ENCODE measurements around the gene DNAH8.

The DNAH8 gene

DNA sequence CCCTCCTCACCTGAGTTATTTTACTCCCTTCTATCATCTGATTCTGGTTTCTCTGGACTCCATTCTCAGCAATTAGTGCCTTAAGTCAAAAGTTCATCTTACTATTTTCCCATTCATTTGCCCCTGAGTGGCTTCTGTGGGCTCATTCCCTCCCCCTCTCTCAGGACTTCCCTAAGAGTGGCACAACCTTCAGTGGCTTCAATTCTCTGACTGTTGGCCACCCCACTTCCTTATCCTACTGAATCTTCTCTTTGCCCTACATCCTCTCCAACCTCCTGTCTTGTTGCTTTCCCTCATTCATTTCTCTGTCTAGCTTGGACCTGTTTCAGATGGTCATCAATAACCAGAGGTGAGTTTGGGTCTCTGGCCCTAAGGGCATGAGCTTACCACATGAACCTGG is 272.4 kb downstream of the DNAH8 start:
- DNase-seq (ENCODE audit: insufficient read length) (no peak), FAIRE-seq (no peak)
- no peak for TF ChIP-seq POLR2AphosphoS5 (IDR thresholded peaks at IDR 0.05; ENCODE audit: low read depth, low read length)
- TF ChIP-seq POLR2A (IDR thresholded peaks at IDR 0.05; ENCODE audit: low read depth, low read length) = no peak
- no peak for TF ChIP-seq TAF1 (IDR thresholded peaks at IDR 0.05; ENCODE audit: borderline replicate concordance, low read depth, low read length)

DNA sequence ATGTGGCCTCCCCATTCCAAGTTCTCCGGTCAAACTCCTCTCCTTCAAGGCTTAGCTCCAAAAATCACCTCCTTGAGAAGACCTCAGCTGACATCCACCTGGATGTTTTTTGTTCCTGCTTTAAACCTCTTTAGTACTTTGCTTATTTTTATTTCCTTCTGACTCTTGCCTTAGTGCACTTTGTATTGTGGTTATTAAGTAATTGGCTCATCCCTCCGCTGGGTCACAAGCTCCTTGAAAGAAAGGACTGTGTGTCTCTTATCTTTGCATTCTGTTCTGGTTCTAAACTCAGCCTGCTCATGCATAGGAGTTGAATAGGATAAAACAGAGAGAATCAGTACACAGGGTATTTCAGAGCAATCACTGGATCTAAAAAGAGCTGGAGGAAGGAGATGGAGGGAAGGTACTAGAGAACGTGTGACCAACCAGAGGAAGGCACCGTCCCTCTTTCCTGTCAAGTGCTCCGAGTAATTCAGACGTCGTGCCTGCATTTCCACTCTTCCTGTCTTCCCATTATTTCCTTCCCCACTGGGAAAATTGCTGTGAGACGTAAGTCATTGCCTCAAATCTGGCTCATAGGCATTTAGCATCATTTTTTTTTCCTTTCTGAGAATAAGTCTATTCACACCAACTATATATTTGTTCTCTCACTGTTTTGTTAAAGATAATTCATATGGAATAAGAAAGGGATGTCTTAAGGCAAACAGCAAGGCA is 273.8 kb downstream of the DNAH8 start:
- DNase-seq (ENCODE audit: insufficient read length) (no peak), FAIRE-seq (no peak)
- TF ChIP-seq TAF1 (IDR thresholded peaks at IDR 0.05; ENCODE audit: borderline replicate concordance, low read depth, low read length) = no peak
- TF ChIP-seq POLR2A (IDR thresholded peaks at IDR 0.05; ENCODE audit: low read depth, low read length) = no peak
- TF ChIP-seq POLR2AphosphoS5 (IDR thresholded peaks at IDR 0.05; ENCODE audit: low read depth, low read length) = no peak

DNA sequence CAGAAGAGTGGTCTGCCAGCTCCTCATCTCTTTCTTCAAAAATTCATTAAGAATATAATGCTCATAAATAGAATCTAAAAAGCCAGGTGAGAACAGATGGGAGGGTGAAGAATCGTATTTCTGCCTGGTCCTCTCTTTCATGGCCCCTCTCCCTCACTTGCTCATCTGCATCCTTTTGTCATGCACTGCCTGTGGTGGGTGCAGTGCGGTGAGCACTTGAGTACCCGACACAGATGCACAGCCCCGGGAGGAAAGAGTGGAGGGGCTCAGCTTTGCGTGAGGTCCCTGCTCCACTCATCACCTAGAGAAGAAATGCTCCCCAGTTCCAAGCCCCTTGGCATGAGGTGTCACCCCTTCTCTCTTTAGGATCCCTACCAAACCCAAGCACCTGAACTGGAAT is 275.4 kb downstream of the DNAH8 start:
- no peak for FAIRE-seq
- TF ChIP-seq POLR2AphosphoS5 (IDR thresholded peaks at IDR 0.05; ENCODE audit: low read depth, low read length) (no peak), TAF1 (IDR thresholded peaks at IDR 0.05; ENCODE audit: borderline replicate concordance, low read depth, low read length) (no peak), POLR2A (IDR thresholded peaks at IDR 0.05; ENCODE audit: low read depth, low read length) (no peak)
- DNase-seq (ENCODE audit: insufficient read length) = no peak

- FAIRE-seq (no peak), DNase-seq (ENCODE audit: insufficient read length) (no peak)
- TF ChIP-seq TAF1 (IDR thresholded peaks at IDR 0.05; ENCODE audit: borderline replicate concordance, low read depth, low read length) = no peak
- no peak for TF ChIP-seq POLR2AphosphoS5 (IDR thresholded peaks at IDR 0.05; ENCODE audit: low read depth, low read length)
- no peak for TF ChIP-seq POLR2A (IDR thresholded peaks at IDR 0.05; ENCODE audit: low read depth, low read length)
Measured at GRCh38 chr6:38996676-38997075, 281.6 kb downstream of the DNAH8 start.

GRCh38 chr6:38997128-38997761 is 282.1 kb downstream of the DNAH8 start:
- no peak for TF ChIP-seq POLR2A (IDR thresholded peaks at IDR 0.05; ENCODE audit: low read depth, low read length)
- TF ChIP-seq POLR2AphosphoS5 (IDR thresholded peaks at IDR 0.05; ENCODE audit: low read depth, low read length) = no peak
- TF ChIP-seq TAF1 (IDR thresholded peaks at IDR 0.05; ENCODE audit: borderline replicate concordance, low read depth, low read length) = no peak
- FAIRE-seq (no peak), DNase-seq (ENCODE audit: insufficient read length) (no peak)

GRCh38 chr6:39003072-39003471 is 288.0 kb downstream of the DNAH8 start:
- DNase-seq (ENCODE audit: insufficient read length) (no peak), FAIRE-seq (no peak)
- TF ChIP-seq TAF1 (IDR thresholded peaks at IDR 0.05; ENCODE audit: borderline replicate concordance, low read depth, low read length) (no peak), POLR2A (IDR thresholded peaks at IDR 0.05; ENCODE audit: low read depth, low read length) (no peak), POLR2AphosphoS5 (IDR thresholded peaks at IDR 0.05; ENCODE audit: low read depth, low read length) (no peak)

DNA sequence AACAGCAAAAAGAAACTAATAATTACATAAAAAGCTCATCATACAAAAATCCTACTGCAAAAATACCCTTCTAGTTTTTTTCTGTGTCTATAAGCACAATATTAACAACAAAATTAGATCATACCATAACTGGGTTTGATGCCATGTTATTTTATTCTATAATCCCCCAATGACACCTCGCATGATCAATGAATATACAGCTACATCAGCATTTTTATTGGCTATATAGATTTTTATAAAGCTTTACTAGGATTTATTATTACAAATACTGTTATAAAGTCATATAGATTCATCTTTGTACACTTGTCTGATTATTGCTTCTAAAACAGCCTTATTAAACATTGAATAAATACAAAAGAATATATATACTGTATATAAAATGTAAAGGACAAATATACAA is 288.4 kb downstream of the DNAH8 start:
- FAIRE-seq (no peak), DNase-seq (ENCODE audit: insufficient read length) (no peak)
- TF ChIP-seq POLR2A (IDR thresholded peaks at IDR 0.05; ENCODE audit: low read depth, low read length) (no peak), POLR2AphosphoS5 (IDR thresholded peaks at IDR 0.05; ENCODE audit: low read depth, low read length) (no peak), TAF1 (IDR thresholded peaks at IDR 0.05; ENCODE audit: borderline replicate concordance, low read depth, low read length) (no peak)

DNA sequence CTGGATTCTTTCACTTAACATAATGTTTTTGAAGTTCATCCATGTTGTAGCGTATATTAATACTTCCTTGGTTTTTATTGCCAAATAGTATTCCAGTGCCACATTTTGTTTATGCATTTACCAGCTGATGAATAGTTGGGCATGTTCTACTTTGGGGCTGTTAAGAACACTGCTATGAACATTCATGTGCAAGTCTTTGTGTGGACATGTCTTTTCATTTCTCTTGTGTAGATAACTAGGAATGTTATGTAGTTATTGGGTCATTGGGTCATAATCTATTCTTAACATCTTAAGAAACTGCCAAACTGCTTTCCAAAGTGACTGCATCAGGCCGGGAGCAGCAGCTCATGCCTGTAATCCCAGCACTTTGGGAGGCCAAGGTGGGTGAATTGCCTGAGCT is 289.7 kb downstream of the DNAH8 start:
- FAIRE-seq (no peak), DNase-seq (ENCODE audit: insufficient read length) (no peak)
- TF ChIP-seq POLR2A (IDR thresholded peaks at IDR 0.05; ENCODE audit: low read depth, low read length) (no peak), TAF1 (IDR thresholded peaks at IDR 0.05; ENCODE audit: borderline replicate concordance, low read depth, low read length) (no peak), POLR2AphosphoS5 (IDR thresholded peaks at IDR 0.05; ENCODE audit: low read depth, low read length) (no peak)

DNA sequence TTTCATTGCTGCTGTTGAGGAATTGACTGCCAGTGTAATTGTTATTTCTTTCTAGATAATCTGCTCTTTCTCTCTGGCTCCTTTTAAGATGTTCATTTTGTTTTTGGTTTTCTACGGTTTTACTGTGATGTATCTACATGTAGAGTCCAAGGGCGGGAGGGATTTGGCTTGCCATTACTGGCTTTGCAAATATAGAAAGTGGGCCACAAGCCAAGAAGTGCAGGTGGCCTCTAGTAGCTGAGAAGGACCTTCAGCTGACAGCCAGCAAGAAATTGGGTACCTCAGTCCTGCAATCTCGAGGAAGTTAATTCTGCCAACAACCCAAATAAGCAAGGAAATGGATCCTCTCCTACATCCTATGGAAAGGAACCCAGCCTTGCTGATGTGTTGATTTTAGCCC is 290.7 kb downstream of the DNAH8 start:
- FAIRE-seq (no peak), DNase-seq (ENCODE audit: insufficient read length) (no peak)
- TF ChIP-seq POLR2A (IDR thresholded peaks at IDR 0.05; ENCODE audit: low read depth, low read length) = no peak

DNA sequence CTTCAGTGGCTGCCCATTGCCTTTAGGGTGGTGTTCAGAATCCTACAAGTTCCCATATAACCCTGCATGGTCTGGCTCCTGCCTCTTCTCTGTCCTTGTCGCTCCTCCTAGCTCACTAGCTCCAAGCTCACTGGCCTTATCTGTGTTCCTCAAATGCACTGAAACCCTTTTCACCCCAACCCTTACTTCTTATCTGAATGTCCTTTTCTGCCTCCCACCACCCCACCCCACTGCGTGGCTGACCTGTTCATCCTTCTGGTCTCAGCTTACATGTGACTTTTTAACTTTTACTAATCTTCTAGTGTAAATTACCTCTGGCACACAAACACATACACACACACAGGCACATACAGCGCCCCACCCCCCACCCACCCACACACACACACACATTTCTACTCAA is 292.5 kb downstream of the DNAH8 start:
- DNase-seq (ENCODE audit: insufficient read length) = no peak
- no peak for FAIRE-seq
- TF ChIP-seq POLR2AphosphoS5 (IDR thresholded peaks at IDR 0.05; ENCODE audit: low read depth, low read length) (no peak), POLR2A (IDR thresholded peaks at IDR 0.05; ENCODE audit: low read depth, low read length) (no peak), TAF1 (IDR thresholded peaks at IDR 0.05; ENCODE audit: borderline replicate concordance, low read depth, low read length) (no peak)

GRCh38 chr6:39008737-39009136 is 293.6 kb downstream of the DNAH8 start:
- TF ChIP-seq POLR2AphosphoS5 (IDR thresholded peaks at IDR 0.05; ENCODE audit: low read depth, low read length) (no peak), TAF1 (IDR thresholded peaks at IDR 0.05; ENCODE audit: borderline replicate concordance, low read depth, low read length) (no peak), POLR2A (IDR thresholded peaks at IDR 0.05; ENCODE audit: low read depth, low read length) (no peak)
- no peak for DNase-seq (ENCODE audit: insufficient read length)
- FAIRE-seq = no peak

DNA sequence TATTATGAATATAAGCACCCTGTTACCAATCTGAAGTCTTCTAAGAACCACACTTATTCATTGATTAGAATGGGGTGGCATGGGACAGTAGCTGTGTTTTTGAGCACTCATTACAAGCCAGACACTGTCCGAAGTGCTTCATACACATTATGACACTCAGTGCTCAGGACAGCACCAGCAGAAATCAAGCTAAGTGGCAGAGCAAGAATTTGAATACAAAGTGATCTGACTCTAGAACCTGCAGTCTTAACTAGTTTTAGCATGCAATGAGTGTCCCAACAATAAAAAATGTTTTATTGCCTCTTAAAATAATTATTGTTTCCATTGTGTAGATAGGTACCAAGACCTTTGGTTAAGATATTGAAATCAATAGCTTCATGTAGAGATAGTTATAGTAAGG is 294.4 kb downstream of the DNAH8 start:
- DNase-seq (ENCODE audit: insufficient read length) = no peak
- FAIRE-seq = no peak
- TF ChIP-seq POLR2A (IDR thresholded peaks at IDR 0.05; ENCODE audit: low read depth, low read length) (no peak), POLR2AphosphoS5 (IDR thresholded peaks at IDR 0.05; ENCODE audit: low read depth, low read length) (no peak), TAF1 (IDR thresholded peaks at IDR 0.05; ENCODE audit: borderline replicate concordance, low read depth, low read length) (no peak)

All from GM12892 (cell line).